H1 (cell line): Measurements from ENCODE around the gene CATSPERD.

Source experiments
- SAP30 ChIP-seq: fragments of 300-600 bp; sonication (generic); IDR thresholded peaks from 2 replicates; pipeline ENCODE4 v1.7.1; 2012; ENCODE audit warnings: low read length, moderate library complexity, mild to moderate bottlenecking, inconsistent platforms; ENCODE audit not compliant: insufficient read depth, insufficient replicate concordance
- SUZ12 ChIP-seq: fragments of 200-600 bp; sonication (generic); IDR thresholded peaks from 2 replicates; pipeline ENCODE4 v1.6.1; 2012; ENCODE audit warnings: mild to moderate bottlenecking, inconsistent platforms, low read length, moderate library complexity, mixed read lengths

DNA sequence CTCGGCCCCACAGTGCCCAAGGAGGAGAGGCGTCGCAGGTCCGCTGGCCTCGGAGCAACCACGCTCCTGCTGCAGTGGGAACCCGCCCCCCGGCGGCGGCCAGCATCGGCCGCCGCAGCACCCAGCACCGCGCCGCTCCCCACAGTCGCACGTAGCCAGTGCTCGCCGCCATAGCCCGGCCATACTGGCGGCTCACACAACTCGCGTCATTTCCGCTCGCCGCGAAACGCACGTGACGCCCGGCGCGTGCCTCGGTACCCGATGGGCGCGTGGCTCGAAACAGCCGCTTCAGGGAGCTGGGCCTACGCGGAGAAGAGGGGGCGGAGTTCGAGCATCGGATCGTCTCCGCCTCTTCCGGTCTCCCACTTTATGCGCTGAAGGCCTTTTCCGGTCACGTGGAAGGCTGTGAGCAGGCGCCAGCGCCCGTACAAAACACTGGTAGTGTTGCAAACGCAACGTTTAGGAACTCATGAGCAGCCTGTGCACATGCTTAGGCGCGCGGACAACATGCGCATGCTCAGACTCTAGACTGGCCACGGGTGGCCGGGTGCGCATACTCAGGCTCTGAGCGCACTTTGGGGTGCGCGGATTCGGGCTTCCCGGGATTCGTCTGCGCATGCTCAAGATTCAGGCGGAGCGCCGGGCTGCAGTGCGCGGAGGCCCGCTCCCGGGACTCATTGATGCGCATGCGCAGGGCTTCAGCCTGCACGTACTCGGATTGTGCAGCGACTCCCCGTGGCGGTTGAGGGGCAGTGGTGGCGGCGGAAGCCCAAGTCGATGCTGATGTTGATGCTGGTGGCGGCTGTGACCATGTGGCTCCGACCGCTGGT, at the start of gene CATSPERD, which contains the start of gene LONP1:
- TF ChIP-seq SUZ12 = no peak
- TF ChIP-seq SAP30 = peak; percentile 83
